B cell (primary cell): ENCODE results near the gene TRPM6. TPM values are rescaled to one million over a fixed set of nuclear protein-coding genes. Genes with fewer than 3 reads are reported as not detected.

ENCODE experiments used
- ATAC-seq: fragments of 200-7000 bp; cut with Tn5 transposase; one replicate; pipeline ENCODE4 v1.10.0; 2021; ENCODE audit warnings: low read depth, mild to moderate bottlenecking, moderate number of reproducible peaks, moderate library complexity
- CTCF ChIA-PET: fragments of 350-600 bp; sonication (Branson Sonifier 250); formaldehyde crosslinking; loops from one replicate; lab custom pipeline; 2021; ENCODE audit warnings: antibody characterized with exemption, inconsistent platforms; lab: Charles Lee
- POLR2A ChIA-PET: fragments of 350-600 bp; sonication (Branson Sonifier 250); formaldehyde crosslinking; loops from one replicate; lab custom pipeline; 2021; ENCODE audit warnings: antibody characterized with exemption; lab: Charles Lee
- DNase-seq: peaks from one replicate; pipeline ENCODE4 v3.0.0; 2013
- H2AFZ ChIP-seq: 2 replicates; pipeline ENCODE4 v1.6.1; 2012; ENCODE audit warnings: mild to moderate bottlenecking, low read depth, low read length; ENCODE audit not compliant: insufficient read depth, poor library complexity, severe bottlenecking
- H3K27ac ChIP-seq, 2 donors: 1 replicate in 1 of 2; 2 replicates in 1 of 2; pipeline ENCODE4 v1.5.1; 2012 to 2013; ENCODE audit warnings: low read length in 2 of 2, mild to moderate bottlenecking in 2 of 2, moderate library complexity in 1 of 2
- H3K27me3 ChIP-seq, 4 experiments: fragments of 200-600 bp in 1 of 4; sonication (generic) in 1 of 4; replicated peaks in 1 of 4; 1 replicate in 2 of 4; 2 replicates in 2 of 4; pipeline versions ENCODE4 v1.6.1 to v1.7.0; 2013 to 2016; ENCODE audit warnings: low read length in 3 of 4, mild to moderate bottlenecking in 2 of 4, mixed read lengths in 1 of 4, moderate library complexity in 1 of 4; ENCODE audit not compliant: insufficient read depth in 4 of 4, control insufficient read depth in 3 of 4; ENCODE audit errors: control extremely low read depth in 1 of 4
- H3K36me3 ChIP-seq, 2 experiments: replicated peaks in 1 of 2; 1 replicate in 1 of 2; 2 replicates in 1 of 2; pipeline versions ENCODE4 v1.6.1 to v1.7.1; 2013; ENCODE audit warnings: low read length in 1 of 2; ENCODE audit not compliant: insufficient read depth in 2 of 2, control insufficient read depth in 1 of 2; ENCODE audit errors: control extremely low read depth in 1 of 2, extremely low read depth in 1 of 2
- H3K4me1 ChIP-seq, 2 donors: fragments of 200-600 bp in 1 of 2; sonication (generic) in 1 of 2; 1 replicate in 1 of 2; 2 replicates in 1 of 2; pipeline versions ENCODE4 v1.5.1 to v1.6.1; 2013 to 2017; ENCODE audit warnings: low read length in 2 of 2; ENCODE audit not compliant: control insufficient read depth in 2 of 2, insufficient read depth in 2 of 2
- H3K4me2 ChIP-seq: replicated peaks from 2 replicates; pipeline ENCODE3; 2012; ENCODE audit warnings: mild to moderate bottlenecking, low read depth, low read length; ENCODE audit not compliant: poor library complexity, severe bottlenecking
- H3K4me3 ChIP-seq, 5 experiments: fragments of 200-600 bp in 1 of 5; sonication (generic) in 1 of 5; 1 replicate in 3 of 5; 2 replicates in 2 of 5; pipeline versions ENCODE4 v1.5.1 to v1.7.0; 2011 to 2016; ENCODE audit warnings: low read length in 4 of 5, mild to moderate bottlenecking in 4 of 5, low read depth in 2 of 5, control low read depth in 1 of 5, moderate library complexity in 1 of 5; ENCODE audit not compliant: insufficient read depth in 1 of 5; ENCODE audit errors: control extremely low read depth in 1 of 5, extremely low read depth in 1 of 5
- H3K79me2 ChIP-seq: fragments of 200-600 bp; sonication (generic); one replicate; pipeline ENCODE4 v1.6.0; 2016; ENCODE audit warnings: low read length; ENCODE audit not compliant: control insufficient read depth, insufficient read depth
- H3K9ac ChIP-seq: fragments of 200-600 bp; sonication (generic); 2 replicates; pipeline ENCODE4 v1.6.1; 2017; ENCODE audit warnings: mild to moderate bottlenecking, low read length, moderate library complexity
- H3K9me3 ChIP-seq, 3 donors: one replicate each; pipeline versions ENCODE4 v1.6.1 to v1.7.1; 2013; ENCODE audit warnings: low read length in 2 of 3; ENCODE audit not compliant: control insufficient read depth in 2 of 3, insufficient read depth in 1 of 3; ENCODE audit errors: control extremely low read depth in 1 of 3
- H4K20me1 ChIP-seq: 2 replicates; pipeline ENCODE4 v1.6.0; 2012; ENCODE audit warnings: mild to moderate bottlenecking, low read length; ENCODE audit not compliant: insufficient read depth, control insufficient read depth, poor library complexity, severe bottlenecking
- H3K27ac Mint-ChIP-seq: one replicate; pipeline ENCODE4 v1.8.0; 2021; ENCODE audit warnings: mixed read lengths
- H3K27me3 Mint-ChIP-seq: one replicate; pipeline ENCODE4 v1.8.0; 2021; ENCODE audit warnings: mixed read lengths
- H3K4me1 Mint-ChIP-seq: one replicate; pipeline ENCODE4 v1.8.0; 2021; ENCODE audit warnings: mixed read lengths
- H3K4me3 Mint-ChIP-seq: one replicate; pipeline ENCODE4 v1.8.0; 2021; ENCODE audit warnings: mixed read lengths
- H3K9me3 Mint-ChIP-seq: one replicate; pipeline ENCODE4 v1.8.0; 2022; ENCODE audit warnings: mixed read lengths; ENCODE audit not compliant: insufficient read depth
- CTCF ChIP-seq: fragments of 200-600 bp; IDR thresholded peaks from one replicate; pipeline ENCODE4 v1.8.0; 2022; ENCODE audit warnings: antibody characterized with exemption, mild to moderate bottlenecking
- EZH2 ChIP-seq: IDR thresholded peaks from 2 replicates; pipeline ENCODE4 v1.6.1; 2012; ENCODE audit warnings: borderline replicate concordance, low read depth, mild to moderate bottlenecking, moderate library complexity, low read length; ENCODE audit not compliant: insufficient read depth, poor library complexity, severe bottlenecking
- WGBS: methylation state at CpG from one replicate; pipeline ENCODE4 v1.1.5; 2013; ENCODE audit warnings: missing lambda C conversion rate; ENCODE audit not compliant: insufficient coverage; 5-methylcytosine and 5-hydroxymethylcytosine counted together
- intact Hi-C: fragments of 100-400 bp; cut with micrococcal nuclease; formaldehyde crosslinking; loops from one replicate; pipeline ENCODE4 v1.10.0; 2022
- polyA plus RNA-seq: library from polyadenylated mRNA; depleted of rRNA; stranded (reverse); fragments of >200 nt; gene quantifications from 2 replicates; pipeline ENCODE4 v1.2.3, GENCODE V29; 2012
- small RNA-seq: library from RNA; depleted of rRNA; stranded (forward); fragments of <200 nt; gene quantifications from one replicate; pipeline ENCODE3, GENCODE V24; 2012; ENCODE audit warnings: low replicate concordance, low read depth; ENCODE audit not compliant: insufficient read length
- total RNA-seq, 2 donors: library from RNA; stranded (reverse); fragments of 120-200 nt in 1 of 2; gene quantifications; 1 replicate in 1 of 2; 2 replicates in 1 of 2; pipeline versions ENCODE4 v1.2.3 to v1.2.4, GENCODE V29; 2013 to 2022

Gene TRPM6
- total and polyA plus RNA-seq, 2 donors (not counting 1 experiment from before 2014, with no cell fraction given) = not detected

GRCh38 chr9:74674077-74674476 lies 213.6 kb downstream of the TRPM6 start:
- CTCF ChIA-PET = no interaction called here
- H3K4me2 ChIP-seq = no peak overlapping the region
- no peaks in the 10 kb centered on the region for H3K4me1 Mint-ChIP-seq

More at GRCh38 chr9:74674077-74674476, 213.6 kb downstream of the TRPM6 start:
- no peak overlapping the region for H3K4me3 Mint-ChIP-seq
- 76% methylated on average over 5 of the region's 6 CpGs for WGBS
- POLR2A ChIA-PET = no interaction called here
- H3K9me3 Mint-ChIP-seq = no peaks in the 10 kb centered on the region
- Histone ChIP-seq H3K36me3 (no peaks in the 10 kb centered on the region), H3K9ac (no peak overlapping the region), H4K20me1 (no peaks in the 10 kb centered on the region), H3K27me3 (no peaks in the 10 kb centered on the region), H3K9me3 (no peaks in the 10 kb centered on the region), H2AFZ (no peak overlapping the region), H3K4me1 (no peaks in the 10 kb centered on the region), H3K79me2 (no peaks in the 10 kb centered on the region), H3K27ac (no peak overlapping the region), H3K4me3 (no peak overlapping the region)
- H3K27ac Mint-ChIP-seq = no peak overlapping the region
- ATAC-seq = no peak
- intact Hi-C loops = no loop called here
- peaks cover 14% of the 10 kb centered on the region for H3K27me3 Mint-ChIP-seq
- DNase-seq = no peak
- TF ChIP-seq EZH2 (no peak), CTCF (no peak)

Small RNAs within 50 kb of the gene (small RNA-seq; reads per million reads assigned to genes)
- not detected for gene RNU6-445P

Other genes with a start within 250 kb of the TRPM6 start
- 5.0 and 5.8 TPM in 2 replicates for gene C9orf40, start 65.0 kb upstream of the TRPM6 start, total RNA-seq
- 2.6 and 5.8 TPM in 2 replicates for gene C9orf40, start 65.0 kb upstream of the TRPM6 start, polyA plus RNA-seq
- 15.5 TPM in 2 replicates for gene CARNMT1, start 140.4 kb upstream of the TRPM6 start, total RNA-seq
- 5.5 and 8.7 TPM in 2 replicates for gene CARNMT1, start 140.4 kb upstream of the TRPM6 start, polyA plus RNA-seq
- gene NMRK1, start 200.2 kb upstream of the TRPM6 start, total RNA-seq = 10.1 and 15.5 TPM in 2 replicates
- 10.1 and 12.6 TPM in 2 replicates for gene NMRK1, start 200.2 kb upstream of the TRPM6 start, polyA plus RNA-seq
- gene OSTF1, start 200.6 kb upstream of the TRPM6 start, total RNA-seq = 57.8 and 62.0 TPM in 2 replicates
- gene OSTF1, start 200.6 kb upstream of the TRPM6 start, polyA plus RNA-seq = 29.1 and 33.8 TPM in 2 replicates